ENCODE data around the gene CSPG4.

- TF ChIP-seq CTCF (optimal IDR thresholded peaks at IDR 0.05 in 1 of 3, IDR thresholded peaks at IDR 0.05 in 1 of 3, conservative IDR thresholded peaks at IDR 0.05 in 1 of 3; ENCODE audit: extremely low read depth in 1 of 3, insufficient read depth in 2 of 3, low read length in 3 of 3) (peak in 1 of 3 experiments; percentile 7), EZH2 (IDR thresholded peaks at IDR 0.05; ENCODE audit: low read length) (no peak)
Measured at GRCh38 chr15:75669191-75669878, 43.3 kb downstream of the CSPG4 start.
